GM18907 (cell line): ENCODE measurements around the gene B4GALNT3.

Source experiments
- ATAC-seq: cut with Tn5 transposase; IDR thresholded peaks from one replicate; pipeline ENCODE4 v1.9.1; 2021; ENCODE audit warnings: mild to moderate bottlenecking, moderate library complexity; ENCODE audit not compliant: unreplicated experiment

B4GALNT3 gene

DNA sequence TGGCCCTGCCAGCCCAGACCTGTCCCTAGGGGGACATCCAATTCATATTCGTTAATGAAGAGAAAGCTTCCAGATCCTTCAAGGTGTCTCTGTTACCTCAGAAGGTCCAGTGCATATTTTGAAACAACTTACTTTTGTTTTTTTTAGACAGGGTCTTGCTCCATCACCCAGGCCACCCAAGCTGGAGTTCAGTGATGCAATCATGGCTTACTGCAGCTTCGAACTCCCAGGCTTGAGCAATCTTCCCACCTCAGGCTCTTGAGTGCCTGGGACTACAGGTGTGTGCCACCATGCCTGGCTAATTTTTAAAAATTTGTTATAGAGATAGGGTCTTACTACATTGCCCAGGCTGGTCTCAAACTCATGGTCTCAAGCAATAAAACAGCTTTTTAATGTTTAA is 48.4 kb downstream of the B4GALNT3 start:
- no peak for ATAC-seq

DNA sequence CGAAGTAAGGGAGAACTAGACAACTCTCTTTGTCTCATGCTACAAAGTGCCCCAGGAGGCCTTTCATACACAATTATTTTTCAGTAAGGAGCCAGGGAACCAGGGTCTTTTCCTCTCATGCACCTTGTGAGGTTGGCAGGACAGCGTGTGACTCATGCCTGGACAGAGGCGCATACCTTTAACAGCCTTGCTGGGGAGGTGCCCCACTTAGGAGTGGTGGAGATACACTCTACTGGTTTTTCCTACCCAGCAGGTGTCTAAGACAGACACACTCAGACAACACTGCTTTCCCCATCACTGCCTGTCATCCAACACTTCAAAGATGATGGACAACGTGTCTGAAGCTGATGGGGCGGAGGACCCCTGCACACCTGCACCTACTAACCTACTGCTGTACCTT is 49.1 kb downstream of the B4GALNT3 start:
- no peak for ATAC-seq

DNA sequence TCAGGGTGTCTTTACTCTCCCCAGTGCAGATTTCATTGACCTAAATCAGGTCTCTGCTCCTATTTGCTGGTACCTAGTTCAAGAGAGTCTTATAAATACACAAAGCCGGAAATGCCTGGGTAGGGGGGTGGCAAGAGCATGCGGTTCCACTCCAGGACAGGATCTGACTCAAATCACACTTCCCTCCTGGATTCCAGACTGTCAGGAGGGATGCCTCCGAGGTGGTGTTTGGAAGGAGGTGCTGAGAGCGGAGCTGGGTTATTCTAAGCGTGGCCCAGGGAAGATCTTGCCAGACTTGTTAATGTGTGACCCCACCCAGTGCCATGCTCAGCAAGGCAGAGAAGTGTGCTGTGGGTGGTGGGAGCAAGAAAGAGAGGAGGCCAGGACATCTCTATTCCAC is 49.8 kb downstream of the B4GALNT3 start:
- ATAC-seq: no peak

DNA sequence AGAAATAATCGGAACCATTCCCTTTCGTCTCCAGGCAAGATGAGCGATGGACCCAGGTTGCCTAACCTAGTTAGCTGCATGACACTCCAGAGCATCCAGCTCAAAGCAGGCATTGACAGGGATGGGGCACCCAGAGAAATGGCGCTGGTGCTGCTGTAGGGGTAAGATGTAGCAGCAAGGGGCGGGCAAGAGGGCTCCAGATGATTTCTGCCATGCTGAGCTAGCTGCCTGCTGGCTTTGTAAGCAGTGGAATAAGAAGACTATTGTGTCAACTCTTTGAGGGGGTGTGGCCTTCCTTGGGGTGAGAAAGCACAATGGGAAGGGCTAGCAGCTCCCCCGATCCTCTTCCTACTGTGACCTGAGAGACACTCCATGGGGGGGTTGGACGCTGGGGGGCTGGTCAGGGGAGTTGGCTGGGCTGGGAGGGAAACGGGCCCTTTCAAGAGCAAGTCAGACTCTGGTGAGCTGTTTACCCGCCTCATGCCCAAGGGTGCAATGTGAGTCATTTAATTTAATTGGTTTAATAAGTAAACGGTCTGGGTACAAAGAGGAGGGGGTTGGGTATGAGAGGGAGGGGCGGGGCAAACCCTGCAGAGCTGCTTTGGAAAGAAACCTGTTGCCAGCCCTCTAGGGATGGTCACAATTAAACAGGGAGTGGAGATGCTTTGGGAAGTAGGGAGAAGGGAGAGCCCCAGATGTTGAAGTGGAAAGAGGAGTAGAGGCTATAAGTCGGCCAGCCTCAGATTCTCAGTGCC is 50.5 kb downstream of the B4GALNT3 start:
- ATAC-seq: no peak

DNA sequence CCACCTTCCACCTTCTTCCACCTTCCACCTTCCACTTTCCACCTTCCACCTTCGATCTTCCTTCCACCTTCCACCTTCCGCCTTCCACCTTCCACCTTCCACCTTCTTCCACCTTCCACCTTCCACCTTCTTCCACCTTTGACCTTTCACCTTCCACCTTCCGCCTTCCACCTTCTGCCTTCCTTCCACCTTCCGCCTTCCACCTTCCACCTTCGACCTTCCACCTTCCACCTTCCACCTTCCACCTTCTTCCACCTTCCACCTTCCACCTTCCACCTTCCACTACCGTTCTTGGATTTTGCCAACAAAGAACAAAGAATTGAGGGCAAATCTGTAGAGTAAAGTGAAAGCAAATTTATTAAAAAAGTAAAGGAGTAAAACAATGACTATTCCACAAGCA is 53.2 kb downstream of the B4GALNT3 start:
- ATAC-seq: no peak

DNA sequence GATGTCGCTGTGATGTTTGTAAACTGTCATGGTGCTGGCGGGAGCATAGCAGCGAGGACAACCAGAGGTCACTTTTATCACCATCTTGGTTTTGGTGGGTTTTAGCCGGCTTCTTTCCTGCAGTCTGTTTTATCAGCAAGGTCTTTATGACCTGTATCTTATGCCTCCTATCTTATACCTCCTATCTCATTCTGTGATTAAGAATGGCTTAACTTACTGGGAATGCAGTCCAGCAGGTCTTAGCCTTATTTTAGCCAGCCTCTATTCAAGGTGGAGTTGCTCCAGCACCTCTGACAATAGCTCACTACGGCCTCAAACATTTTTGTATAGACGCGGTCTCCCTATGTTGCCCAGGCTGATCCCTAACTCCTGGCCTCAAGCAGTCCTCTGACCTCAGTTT is 53.7 kb downstream of the B4GALNT3 start:
- ATAC-seq: no peak

DNA sequence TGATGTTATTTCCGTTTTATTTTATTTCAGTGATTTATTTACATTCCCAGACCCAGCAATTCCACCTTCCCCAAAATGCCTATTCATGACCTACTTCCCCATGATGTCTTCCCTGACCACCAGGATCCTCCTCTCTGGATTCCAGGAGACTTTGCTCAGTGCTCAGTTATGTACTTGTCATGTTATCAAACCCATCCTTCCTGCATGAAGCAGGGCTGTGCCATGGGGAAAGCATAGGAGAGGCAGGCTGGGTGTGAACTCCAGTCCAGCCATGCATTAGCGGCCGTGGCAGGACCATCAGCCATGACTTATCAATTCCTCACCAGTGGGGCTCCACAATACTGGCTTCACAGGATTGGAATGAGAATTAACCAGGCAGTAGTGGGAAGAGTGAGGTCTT is 57.8 kb downstream of the B4GALNT3 start:
- ATAC-seq: no peak

DNA sequence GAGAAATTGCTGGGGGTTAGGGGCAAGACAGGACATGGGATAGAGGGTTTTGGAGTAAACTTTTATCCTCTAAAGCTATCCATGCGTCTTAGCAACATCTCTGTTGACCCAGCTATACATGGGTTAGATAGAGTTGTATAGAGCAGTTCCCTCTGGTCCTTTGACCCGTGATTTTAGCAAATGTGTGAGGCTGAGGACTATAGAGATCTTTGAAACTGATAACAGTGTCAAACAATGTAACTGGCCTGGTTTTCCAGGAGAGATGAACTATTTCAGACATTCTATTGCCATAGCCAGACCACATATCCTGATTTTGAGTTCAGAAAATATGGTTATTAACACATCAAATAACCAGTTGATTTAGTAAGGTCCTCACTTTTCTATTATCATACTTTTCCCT is 60.4 kb downstream of the B4GALNT3 start:
- ATAC-seq: no peak

DNA sequence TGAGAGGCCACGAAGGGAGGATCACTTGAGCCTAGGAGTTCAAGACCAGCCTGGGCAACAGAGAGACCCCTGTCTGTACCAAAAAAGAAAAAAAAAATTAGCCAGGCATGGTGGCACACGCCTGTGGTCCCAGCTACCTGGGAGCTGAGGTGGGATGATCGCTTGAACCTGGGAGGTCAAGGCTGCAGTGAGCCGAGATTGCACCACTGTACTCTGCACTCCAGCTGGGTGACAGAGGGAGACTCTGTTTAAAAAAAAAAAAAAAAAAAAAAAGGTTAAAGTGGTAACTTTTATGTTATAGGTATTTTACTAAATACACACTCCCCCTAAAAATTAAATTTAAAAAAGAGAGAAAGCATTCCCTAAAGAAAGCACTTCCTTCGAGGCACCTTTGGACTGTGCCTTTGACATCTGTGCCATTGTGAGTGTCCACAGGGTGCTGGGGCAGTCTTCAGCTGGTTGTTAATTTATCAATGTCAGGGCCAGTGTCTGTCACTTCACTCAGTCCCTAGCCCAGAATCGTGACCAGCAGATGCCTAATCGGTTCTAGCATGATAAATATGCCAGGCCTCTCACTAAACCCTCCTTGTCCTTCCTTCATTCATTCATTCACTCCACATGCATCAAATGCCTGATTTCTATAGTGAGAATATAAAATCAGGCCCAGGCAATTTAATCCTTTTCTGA is 63.1 kb downstream of the B4GALNT3 start:
- ATAC-seq: no peak

DNA sequence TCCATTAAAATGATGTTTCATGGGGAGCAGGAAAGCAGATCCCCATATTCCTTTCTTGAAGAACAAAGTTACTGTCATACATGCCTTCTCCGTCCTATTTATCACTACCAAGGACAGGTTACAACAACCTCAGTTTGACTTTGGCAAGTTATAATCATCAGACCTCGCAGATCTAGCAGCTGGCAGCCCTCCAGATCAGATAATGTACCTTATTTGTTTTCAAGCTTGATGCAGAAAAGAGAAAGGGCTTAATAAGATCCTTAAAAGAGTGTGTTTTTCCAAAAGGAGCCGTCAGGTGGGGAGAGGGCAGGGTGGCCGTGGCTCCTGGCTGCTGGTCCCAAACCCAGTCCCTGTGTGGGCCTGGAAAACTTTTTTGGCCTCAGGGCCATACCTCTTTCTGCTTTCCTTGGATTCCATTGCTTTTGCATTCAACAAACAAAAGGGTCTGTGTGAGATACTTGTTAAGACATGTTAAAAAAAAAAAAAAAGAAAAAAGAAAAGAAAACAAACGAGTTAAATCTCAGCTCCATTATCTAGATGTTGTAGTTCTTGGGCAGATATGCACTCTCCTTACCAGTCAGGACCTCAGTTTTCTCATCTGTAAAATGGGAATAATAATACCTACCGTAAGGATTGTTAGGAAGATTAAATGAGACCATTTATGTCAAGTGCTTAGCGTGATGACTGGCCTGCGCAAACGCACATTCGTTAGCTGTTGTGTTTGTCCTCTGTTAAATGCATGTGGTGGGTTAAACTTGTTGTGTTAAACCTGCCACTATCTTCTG is 64.6 kb downstream of the B4GALNT3 start:
- no peak for ATAC-seq

DNA sequence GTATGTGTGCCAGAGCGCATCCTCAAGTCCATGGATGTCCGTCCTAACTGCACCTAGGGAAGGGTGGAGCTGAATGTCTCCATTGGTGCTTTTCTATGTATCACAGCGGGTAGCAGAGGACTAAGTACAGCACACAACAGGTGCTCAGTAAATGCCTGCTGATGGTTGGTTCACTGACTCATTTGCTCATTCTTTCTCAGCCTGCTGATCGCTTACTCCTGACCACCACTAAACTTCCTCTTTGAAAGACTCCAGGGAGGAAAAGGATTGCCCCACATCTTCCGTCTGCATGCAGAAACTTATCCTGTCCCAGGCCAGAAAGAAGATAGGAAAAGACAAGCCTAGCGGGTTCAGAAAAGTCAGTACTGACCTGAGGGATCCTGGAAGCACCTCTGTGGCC is 66.3 kb downstream of the B4GALNT3 start:
- no peak for ATAC-seq

DNA sequence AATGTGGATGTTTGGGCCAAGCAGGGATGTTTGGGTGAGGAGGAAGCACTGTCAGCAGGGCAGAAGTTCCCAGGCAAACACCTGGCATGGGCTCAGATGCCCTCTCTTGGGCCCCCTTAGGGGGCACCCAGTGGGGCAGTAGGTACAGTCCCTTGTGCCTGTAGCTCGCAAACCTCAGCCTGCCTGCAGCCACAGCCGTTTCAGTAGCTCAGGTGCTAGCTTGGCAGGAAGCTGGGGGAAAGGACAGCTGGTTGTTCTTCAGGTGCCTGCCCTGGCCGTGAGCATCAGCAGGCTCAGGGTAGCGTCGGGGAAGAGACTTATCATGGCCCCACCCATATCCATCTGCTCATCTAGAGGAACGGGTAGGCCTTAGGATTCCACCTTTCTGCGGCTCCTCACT is 67.5 kb downstream of the B4GALNT3 start:
- ATAC-seq: no peak

DNA sequence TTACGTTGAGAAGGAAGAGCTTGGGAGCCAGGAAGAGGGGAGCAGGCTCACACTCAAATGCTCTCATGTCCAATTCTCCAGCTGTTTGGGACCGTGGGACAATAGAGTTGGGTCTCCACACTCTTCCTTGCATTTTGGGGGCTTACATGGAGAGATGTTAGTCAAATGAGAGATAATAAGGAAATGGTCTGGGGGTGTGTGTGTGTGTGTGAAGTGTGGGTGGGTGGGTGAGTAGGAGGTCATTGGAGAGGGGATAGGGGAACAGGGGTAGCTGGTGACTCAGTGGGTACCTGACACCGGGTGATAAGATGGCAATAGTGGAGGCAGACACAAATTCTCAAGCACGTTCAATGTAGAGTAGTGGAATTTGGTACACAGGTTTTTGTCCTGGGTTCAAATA is 68.0 kb downstream of the B4GALNT3 start:
- ATAC-seq: no peak

DNA sequence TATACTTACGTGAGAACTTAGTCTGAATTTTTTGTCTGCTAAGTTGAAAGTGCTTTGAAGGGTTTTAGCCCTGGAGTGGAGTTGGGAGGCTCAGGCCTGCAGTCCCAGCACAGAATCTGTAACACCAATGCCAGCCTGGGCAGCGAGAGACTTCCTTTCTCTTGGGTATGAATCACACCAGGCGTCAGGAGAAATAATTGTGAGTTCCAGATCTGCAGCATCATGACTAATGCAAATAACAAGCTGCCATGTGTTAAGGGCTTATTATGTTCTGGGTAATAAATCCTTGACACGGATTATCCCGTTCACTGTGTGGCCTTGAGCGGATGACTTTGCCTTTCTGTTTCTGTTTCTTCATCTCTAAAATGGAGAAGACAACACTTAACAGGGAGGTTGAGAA is 70.6 kb downstream of the B4GALNT3 start:
- no peak for ATAC-seq

DNA sequence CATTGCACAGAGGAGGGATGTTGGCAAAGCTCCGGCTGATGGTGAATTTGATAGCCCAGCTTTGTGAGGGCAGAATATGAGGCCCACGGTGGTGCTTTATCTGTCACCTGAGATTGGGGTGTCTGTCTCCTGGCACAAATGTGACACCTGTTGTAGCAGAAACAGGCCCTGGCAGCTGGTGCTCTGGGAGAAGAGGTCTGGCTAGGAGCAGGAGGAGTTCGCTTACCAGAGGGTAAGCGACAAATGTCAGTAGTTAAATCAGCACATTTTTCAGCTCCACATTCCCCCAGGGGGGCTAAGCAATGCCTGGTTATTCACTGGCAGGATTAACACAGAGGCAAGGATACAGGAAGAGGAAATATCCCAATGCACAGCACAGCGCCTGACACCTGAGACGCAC is 71.1 kb downstream of the B4GALNT3 start:
- no peak for ATAC-seq

DNA sequence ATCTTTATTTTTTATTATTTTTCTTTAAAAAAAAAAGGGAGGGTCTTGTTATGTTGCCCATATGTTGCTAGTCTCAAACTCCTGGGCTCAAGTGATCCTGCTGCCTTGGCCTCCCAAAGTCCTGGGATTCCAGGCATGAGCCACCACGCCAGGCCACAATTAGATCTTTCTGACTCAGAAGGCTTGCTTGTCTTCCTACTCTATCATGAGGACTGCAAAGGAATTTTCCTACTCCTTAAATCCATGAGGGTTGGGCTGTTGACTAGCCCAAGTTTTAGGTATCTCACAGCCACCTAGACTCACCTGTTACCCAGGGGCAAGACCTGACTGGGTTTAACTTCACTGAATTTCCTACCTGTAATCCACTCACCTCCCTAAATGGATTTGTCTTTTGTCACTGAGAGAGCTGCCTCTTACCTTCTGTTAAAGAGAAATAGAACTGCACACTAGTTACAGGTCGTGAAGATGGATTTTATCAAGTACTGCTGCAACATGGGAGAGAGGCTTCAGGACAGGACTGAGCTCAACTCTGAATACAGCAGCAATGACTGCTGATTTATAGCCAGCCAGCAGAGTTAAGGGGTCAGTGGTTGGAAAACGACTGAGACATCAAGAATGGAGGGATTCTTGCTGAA is 72.3 kb downstream of the B4GALNT3 start:
- no peak for ATAC-seq

DNA sequence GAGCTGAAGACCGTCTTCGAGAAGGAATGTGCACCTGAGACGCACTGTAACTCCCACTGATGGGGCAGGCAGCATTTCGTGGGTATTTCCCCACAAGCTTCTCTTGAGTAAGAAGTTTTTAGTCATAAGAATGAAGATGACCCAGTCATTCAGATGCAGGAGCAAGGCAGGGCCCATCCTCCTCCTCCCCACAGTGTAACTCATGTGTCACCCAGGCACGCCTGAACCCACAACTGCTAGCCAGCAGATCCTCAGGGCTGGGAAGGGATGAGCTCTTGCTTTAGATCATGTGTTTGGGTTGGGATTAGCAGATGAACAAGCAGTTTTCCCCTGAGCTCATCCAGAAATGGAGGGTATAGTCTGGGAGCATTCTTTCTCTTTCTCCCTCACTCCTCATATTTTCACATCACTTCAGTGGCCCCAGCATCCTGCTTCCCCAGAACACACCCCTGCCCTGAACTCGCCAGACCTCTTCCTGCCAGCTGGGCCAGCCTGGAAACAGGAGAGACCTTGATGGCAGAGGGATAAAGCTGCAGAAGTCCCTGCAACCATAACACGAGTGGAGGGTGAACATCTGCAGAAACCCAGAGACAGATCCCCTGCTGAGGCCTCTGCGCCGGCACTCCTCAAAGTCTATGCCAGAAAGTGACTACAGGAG is 73.3 kb downstream of the B4GALNT3 start:
- no peak for ATAC-seq

DNA sequence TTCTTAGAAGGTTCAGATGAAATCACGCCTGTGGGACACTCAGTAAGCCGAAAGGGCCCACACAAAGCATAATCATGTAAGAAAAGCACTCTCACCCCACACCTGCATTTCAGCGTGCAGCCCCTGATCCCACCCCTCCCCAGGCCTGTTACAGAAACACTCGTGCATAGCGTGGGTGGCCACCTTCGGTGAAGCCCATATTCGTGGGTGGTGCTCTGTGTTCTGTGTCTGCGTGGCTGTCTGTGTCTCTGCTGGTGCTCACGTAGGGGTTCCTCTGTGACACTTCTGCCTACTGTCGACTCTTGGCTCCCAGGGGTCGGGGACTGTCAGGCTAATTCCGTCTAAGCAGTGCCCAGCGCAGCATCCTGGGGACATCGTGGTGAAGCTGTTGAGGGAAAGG is 74.0 kb downstream of the B4GALNT3 start:
- no peak for ATAC-seq

DNA sequence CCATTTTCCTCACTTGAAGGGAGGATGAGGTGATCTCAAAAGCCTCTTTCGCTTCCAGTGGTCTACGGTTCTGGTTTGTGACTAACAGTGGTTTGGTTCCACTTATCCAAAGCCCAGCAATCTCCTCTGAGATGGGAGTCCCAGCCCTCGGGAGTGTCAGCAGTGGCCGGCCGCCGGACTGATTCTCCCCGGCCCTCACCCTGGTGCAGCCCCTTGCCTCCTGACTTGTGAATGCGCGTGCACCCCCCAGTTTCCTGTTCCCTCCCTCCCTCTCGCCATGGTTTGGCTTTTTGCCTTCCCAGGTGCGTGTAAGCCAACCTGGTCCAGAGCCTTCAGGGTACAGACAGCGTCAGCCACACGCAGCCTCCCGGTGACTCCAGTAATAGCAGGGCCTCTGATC is 74.5 kb downstream of the B4GALNT3 start:
- no peak for ATAC-seq

DNA sequence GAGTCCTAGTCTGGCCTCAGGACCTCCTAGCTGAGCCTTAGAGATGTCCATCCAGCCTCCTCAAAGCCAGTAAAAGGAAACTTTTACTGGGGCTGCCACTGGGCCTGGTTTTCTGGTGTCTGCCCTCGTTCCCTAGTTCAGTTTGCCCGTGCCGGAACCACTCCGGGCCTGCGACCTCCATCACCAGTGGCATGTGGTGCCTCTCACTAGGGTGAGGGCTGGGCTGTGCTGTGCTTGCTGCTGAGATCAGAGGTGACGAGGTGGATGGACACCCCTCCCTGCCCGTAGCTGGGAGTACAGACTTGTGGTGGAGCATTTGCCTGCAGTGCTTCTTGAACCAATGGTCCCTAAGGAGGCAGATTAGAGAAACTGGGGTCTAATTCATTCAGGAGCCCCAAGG is 75.7 kb downstream of the B4GALNT3 start:
- ATAC-seq: no peak

DNA sequence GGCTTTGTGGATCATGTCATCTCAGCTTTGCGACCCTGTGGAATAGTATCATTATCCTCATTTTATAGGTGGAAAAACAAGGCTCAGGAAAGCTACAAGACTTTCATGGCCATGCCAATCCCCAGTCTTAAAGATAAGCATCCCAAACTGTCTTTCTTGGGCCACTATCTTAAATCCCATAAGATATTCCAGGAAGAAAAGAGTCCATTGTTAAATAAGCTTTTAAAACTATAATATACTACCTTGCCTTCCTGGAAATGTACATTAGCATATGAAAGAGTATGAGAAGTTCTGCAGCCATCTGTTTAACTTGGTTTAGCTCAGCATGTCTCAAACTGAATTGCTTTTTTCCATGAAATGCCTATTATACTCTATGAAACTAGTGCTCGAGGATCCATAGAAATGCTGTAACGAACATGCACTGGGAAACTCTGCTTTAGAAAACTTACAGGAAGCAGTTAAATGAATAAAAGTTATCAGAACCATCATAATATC is 77.1 kb downstream of the B4GALNT3 start:
- ATAC-seq: no peak
